Peyer's patch (tissue), 4 donors: ENCODE results near the gene IQSEC3. TPM values are rescaled to one million over a fixed set of nuclear protein-coding genes. Genes with fewer than 3 reads are reported as not detected.

Experiments
- DNase-seq, 3 donors: peaks; one replicate each; pipeline ENCODE4 v3.0.0-alpha.2; 2017 to 2019
- H3K27ac ChIP-seq, 4 donors: fragments of 200-600 bp; sonication (generic); one replicate each; pipeline ENCODE4 v1.5.1; 2016 to 2019
- H3K27me3 ChIP-seq, 2 donors: fragments of 200-600 bp; sonication (generic); one replicate each; pipeline ENCODE4 v1.5.1; 2019
- H3K36me3 ChIP-seq, 3 donors: fragments of 200-600 bp; sonication (generic); one replicate each; pipeline ENCODE4 v1.5.1; 2016 to 2019
- H3K4me1 ChIP-seq, 4 donors: fragments of 200-600 bp; sonication (generic); one replicate each; pipeline ENCODE4 v1.5.1; 2016 to 2019
- H3K4me3 ChIP-seq, 4 donors: fragments of 200-600 bp; sonication (generic); 1 replicate in 3 of 4; 2 replicates in 1 of 4; pipeline ENCODE4 v1.5.1; 2016 to 2019; ENCODE audit warnings: mild to moderate bottlenecking in 1 of 4
- H3K9me3 ChIP-seq, 4 donors: fragments of 200-600 bp; sonication (generic); one replicate each; pipeline ENCODE4 v1.5.1; 2016 to 2019; ENCODE audit warnings: mild to moderate bottlenecking in 1 of 4
- CTCF ChIP-seq, 6 experiments: fragments of 450-650 bp in 4 of 6; fragments of 200-600 bp in 2 of 6; sonication (generic) in 1 of 6; IDR thresholded peaks; one replicate each; pipeline ENCODE4 v1.5.1; 2017 to 2019; ENCODE audit warnings: antibody characterized with exemption in 6 of 6, mild to moderate bottlenecking in 3 of 6, moderate library complexity in 1 of 6
- POLR2A ChIP-seq, 2 donors: fragments of 450-650 bp; IDR thresholded peaks; one replicate each; pipeline ENCODE4 v1.5.1; 2017; ENCODE audit warnings: antibody characterized with exemption in 2 of 2, mild to moderate bottlenecking in 2 of 2, moderate library complexity in 2 of 2
- total RNA-seq, 4 donors: library from RNA; depleted of rRNA; stranded (reverse); fragments of >200 nt; gene quantifications; one replicate each; pipeline ENCODE4 v1.1.0, GENCODE V29; 2016

Gene IQSEC3
- total RNA-seq, 4 donors from 2014 or later, result 0.35 to 3.3 (median 0.58) TPM

GRCh38 chr12:89653-90052, 23.1 kb downstream of the IQSEC3 start:
- Histone ChIP-seq H3K27ac (no peak overlapping the region), H3K36me3 (no peaks in the 10 kb centered on the region), H3K9me3 (no peaks in the 10 kb centered on the region), H3K27me3 (no peaks in the 10 kb centered on the region), H3K4me1 (no peaks in the 10 kb centered on the region), H3K4me3 (no peak overlapping the region)
- TF ChIP-seq POLR2A (IDR thresholded peaks at IDR 0.05) (no peak), CTCF (IDR thresholded peaks at IDR 0.05) (no peak)
- DNase-seq, result no peak

GRCh38 chr12:91213-91612, 24.6 kb downstream of the IQSEC3 start:
- H3K9me3 ChIP-seq, result no peaks in the 10 kb centered on the region
- H3K27me3 ChIP-seq, result no peaks in the 10 kb centered on the region
- H3K36me3 ChIP-seq, result no peaks in the 10 kb centered on the region
- H3K27ac ChIP-seq, result no peak overlapping the region
- H3K4me3 ChIP-seq, result no peak overlapping the region
- TF ChIP-seq POLR2A (IDR thresholded peaks at IDR 0.05), result no peak
- DNase-seq, result no peak
- no peaks in the 10 kb centered on the region for H3K4me1 ChIP-seq

GRCh38 chr12:93266-94005, 26.9 kb downstream of the IQSEC3 start:
- no peak overlapping the region for H3K4me3 ChIP-seq
- no peaks in the 10 kb centered on the region for H3K27me3 ChIP-seq
- H3K4me1 ChIP-seq, result no peaks in the 10 kb centered on the region
- no peak for DNase-seq
- no peak overlapping the region for H3K27ac ChIP-seq
- no peaks in the 10 kb centered on the region for H3K9me3 ChIP-seq
- TF ChIP-seq POLR2A (IDR thresholded peaks at IDR 0.05) (no peak), CTCF (IDR thresholded peaks at IDR 0.05) (no peak)
- no peaks in the 10 kb centered on the region for H3K36me3 ChIP-seq

DNA sequence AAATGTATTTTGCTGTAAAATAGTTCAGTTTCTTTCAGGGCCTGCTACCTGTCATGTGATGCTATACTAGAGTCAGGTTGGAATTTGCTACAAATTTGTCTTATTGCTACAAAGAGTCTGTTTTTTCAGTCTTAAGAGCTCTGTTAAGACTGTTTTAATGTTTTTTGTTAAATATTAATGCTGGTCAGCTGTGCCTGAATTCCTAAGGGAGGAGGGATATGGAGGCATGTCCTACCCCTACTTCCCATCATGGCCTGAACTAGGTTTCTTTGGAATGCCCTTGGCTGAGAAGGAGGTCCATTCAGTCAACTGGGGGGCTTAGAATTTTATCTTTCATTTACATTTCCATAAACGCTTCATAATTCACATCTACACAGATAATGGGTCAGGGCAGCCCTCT, 30.0 kb downstream of the IQSEC3 start:
- TF ChIP-seq CTCF (IDR thresholded peaks at IDR 0.05) (no peak), POLR2A (IDR thresholded peaks at IDR 0.05) (no peak)
- no peaks in the 10 kb centered on the region for H3K9me3 ChIP-seq
- DNase-seq, result no peak

GRCh38 chr12:98924-99352, 32.4 kb downstream of the IQSEC3 start:
- DNase-seq, result no peak
- no peaks in the 10 kb centered on the region for H3K36me3 ChIP-seq
- no peak overlapping the region for H3K4me3 ChIP-seq
- H3K27ac ChIP-seq, result no peak overlapping the region
- H3K4me1 ChIP-seq, result no peaks in the 10 kb centered on the region
- no peaks in the 10 kb centered on the region for H3K27me3 ChIP-seq
- H3K9me3 ChIP-seq, result no peaks in the 10 kb centered on the region
- TF ChIP-seq CTCF (IDR thresholded peaks at IDR 0.05) (no peak), POLR2A (IDR thresholded peaks at IDR 0.05) (no peak)

More for the DNA sequence above, 30.0 kb downstream of the IQSEC3 start:
- Histone ChIP-seq H3K4me3 (no peak overlapping the region), H3K4me1 (no peaks in the 10 kb centered on the region), H3K27ac (no peak overlapping the region), H3K27me3 (no peaks in the 10 kb centered on the region), H3K36me3 (no peaks in the 10 kb centered on the region)

GRCh38 chr12:99605-100004, 33.0 kb downstream of the IQSEC3 start:
- H3K9me3 ChIP-seq, result no peaks in the 10 kb centered on the region
- H3K4me1 ChIP-seq, result peaks cover 0 to 4% (median 0%) of the 10 kb centered on the region in 4 donors
- H3K27ac ChIP-seq, result no peak overlapping the region
- no peak for DNase-seq
- H3K27me3 ChIP-seq, result no peaks in the 10 kb centered on the region
- no peaks in the 10 kb centered on the region for H3K36me3 ChIP-seq
- TF ChIP-seq CTCF (IDR thresholded peaks at IDR 0.05), result no peak
- TF ChIP-seq POLR2A (IDR thresholded peaks at IDR 0.05), result no peak
- no peak overlapping the region for H3K4me3 ChIP-seq
